Adrenal gland (tissue), 12 donors: ENCODE data around the gene MRGPRD. TPM values are rescaled to one million over a fixed set of nuclear protein-coding genes. Genes with fewer than 3 reads are reported as not detected.

Source experiments
- DNase-seq, 7 donors: peaks; one replicate each; pipeline ENCODE4 v3.0.0-alpha.2; 2019 to 2020
- H3K27ac ChIP-seq, 5 donors: fragments of 200-600 bp; sonication (generic) in 4 of 5; 1 replicate in 3 of 5; 2 replicates in 2 of 5; pipeline versions ENCODE4 v1.5.1 to v1.8.0; 2016 to 2020; ENCODE audit warnings: mild to moderate bottlenecking in 1 of 5
- H3K27me3 ChIP-seq: fragments of 200-600 bp; 2 replicates; pipeline ENCODE4 v1.8.0; 2021
- H3K36me3 ChIP-seq, 2 donors: fragments of 200-600 bp; replicated peaks in 1 of 2; 1 replicate in 1 of 2; 2 replicates in 1 of 2; pipeline versions ENCODE4 v1.5.1 to v1.8.0; 2018 to 2022
- H3K4me1 ChIP-seq, 2 donors: fragments of 200-600 bp; replicated peaks in 1 of 2; 1 replicate in 1 of 2; 2 replicates in 1 of 2; pipeline versions ENCODE4 v1.5.1 to v1.8.0; 2018 to 2021
- H3K4me3 ChIP-seq, 4 donors: fragments of 200-600 bp; sonication (generic) in 3 of 4; one replicate each; pipeline ENCODE4 v1.5.1; 2016 to 2018
- H3K9me3 ChIP-seq, 3 donors: fragments of 200-600 bp; sonication (generic) in 1 of 3; replicated peaks in 1 of 3; 1 replicate in 2 of 3; 2 replicates in 1 of 3; pipeline versions ENCODE4 v1.5.1 to v1.8.0; 2016 to 2021
- POLR2A ChIP-seq, 2 donors: fragments of 450-650 bp; IDR thresholded peaks; one replicate each; pipeline ENCODE4 v1.6.1; 2017; ENCODE audit warnings: antibody characterized with exemption in 2 of 2, mild to moderate bottlenecking in 2 of 2, moderate library complexity in 1 of 2
- WGBS, 4 donors: extraction: QIAGEN DNeasy Blood & Tissue Kit in 2 of 4; methylation state at CpG; one replicate each; pipeline versions ENCODE4 v1.1.5 to v1.1.7; 2013 to 2017; 5-methylcytosine and 5-hydroxymethylcytosine counted together
- intact Hi-C, 2 donors: fragments of 100-400 bp; cut with DNase I; formaldehyde crosslinking; loops; one replicate each; pipeline versions ENCODE4 v1.14.1 to v1.15.0; 2022 to 2023
- polyA plus RNA-seq, 3 donors: library from polyadenylated mRNA; stranded (reverse); fragments of 200-250 nt in 2 of 3; fragments of 350-450 nt in 1 of 3; fragmentation: Illumina TruSeq in 1 of 3; extraction: RNeasy Lipid Tissue Mini Kit (QIAGEN cat#74804) in 1 of 3; gene quantifications; one replicate each; pipeline ENCODE4 v1.2.3, GENCODE V29; 2013 to 2014
- total RNA-seq, 9 donors: library from RNA; depleted of rRNA in 4 of 9; stranded (reverse); fragments of >200 nt in 4 of 9; fragments of 120-200 nt in 1 of 9; fragmentation: NEBNext Ultra II Directional in 1 of 9; extraction: Animal tissue kit (Norgen Biotek cat#: 25700) in 1 of 9; gene quantifications; one replicate each; pipeline versions ENCODE4 v1.1.0 to v1.2.4, GENCODE V29; 2013 to 2023
- TF ChIP-seq, protein P1 (sequence below), 6 experiments: fragments of 450-650 bp in 4 of 6; fragments of 200-600 bp in 2 of 6; sonication (generic) in 1 of 6; IDR thresholded peaks; 1 replicate in 5 of 6; 2 replicates in 1 of 6; pipeline versions ENCODE4 v1.5.1 to v1.8.0; 2016 to 2021; ENCODE audit warnings: antibody characterized with exemption in 6 of 6, mild to moderate bottlenecking in 2 of 6, moderate library complexity in 1 of 6
- donor health status: healthy with polysubstance abuse.
- donor health status: Bipolar disorder and iron deficiency.
- donor health status: DM: yes; HTN: yes; CAD: no.
- donor health status: DM: no; HTN: no; CAD: no.
- donor health status: DM: no; HTN: no; CAD: no.
- donor health status: DM: yes; HTN: yes; CAD: no.

MRGPRD gene
- total and polyA plus RNA-seq, 12 donors: not detected

DNA sequence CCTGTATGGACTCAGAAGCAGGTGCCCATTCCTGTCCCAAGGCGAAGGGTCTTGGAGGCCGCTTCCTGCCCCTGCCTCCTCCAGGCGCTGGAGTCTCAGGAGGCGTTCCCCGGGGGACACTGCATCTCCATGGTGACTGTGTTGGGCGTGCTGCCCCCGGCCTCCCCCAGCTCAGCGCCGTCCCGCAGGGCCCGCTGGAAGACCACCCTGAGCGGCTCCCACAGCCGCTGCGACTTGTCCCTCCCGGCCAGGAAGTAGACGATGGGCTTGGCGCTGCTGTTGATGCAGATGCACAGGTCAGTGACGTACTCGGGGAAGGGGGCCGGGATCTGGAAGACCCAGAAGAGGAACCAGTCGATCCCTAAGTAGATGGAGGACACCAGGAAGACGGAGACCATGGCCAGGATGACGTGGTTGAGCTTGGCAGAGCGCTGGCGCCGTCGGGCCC lies 24.4 kb upstream of the MRGPRD start:
- peaks cover 0 to 4% of the 10 kb centered on the region in 2 donors for H3K36me3 ChIP-seq
- no peak for DNase-seq
- TF ChIP-seq POLR2A (IDR thresholded peaks at IDR 0.05): no peak
- TF ChIP-seq, protein P1, sequence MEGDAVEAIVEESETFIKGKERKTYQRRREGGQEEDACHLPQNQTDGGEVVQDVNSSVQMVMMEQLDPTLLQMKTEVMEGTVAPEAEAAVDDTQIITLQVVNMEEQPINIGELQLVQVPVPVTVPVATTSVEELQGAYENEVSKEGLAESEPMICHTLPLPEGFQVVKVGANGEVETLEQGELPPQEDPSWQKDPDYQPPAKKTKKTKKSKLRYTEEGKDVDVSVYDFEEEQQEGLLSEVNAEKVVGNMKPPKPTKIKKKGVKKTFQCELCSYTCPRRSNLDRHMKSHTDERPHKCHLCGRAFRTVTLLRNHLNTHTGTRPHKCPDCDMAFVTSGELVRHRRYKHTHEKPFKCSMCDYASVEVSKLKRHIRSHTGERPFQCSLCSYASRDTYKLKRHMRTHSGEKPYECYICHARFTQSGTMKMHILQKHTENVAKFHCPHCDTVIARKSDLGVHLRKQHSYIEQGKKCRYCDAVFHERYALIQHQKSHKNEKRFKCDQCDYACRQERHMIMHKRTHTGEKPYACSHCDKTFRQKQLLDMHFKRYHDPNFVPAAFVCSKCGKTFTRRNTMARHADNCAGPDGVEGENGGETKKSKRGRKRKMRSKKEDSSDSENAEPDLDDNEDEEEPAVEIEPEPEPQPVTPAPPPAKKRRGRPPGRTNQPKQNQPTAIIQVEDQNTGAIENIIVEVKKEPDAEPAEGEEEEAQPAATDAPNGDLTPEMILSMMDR (IDR thresholded peaks at IDR 0.05): no peak
- peaks cover 0 to 9% of the 10 kb centered on the region in 2 donors for H3K4me1 ChIP-seq
- H3K27me3 ChIP-seq: peaks cover under 1% of the 10 kb centered on the region
- H3K27ac ChIP-seq: peak overlapping the region in 1 of 5 donors; percentile 13
- H3K4me3 ChIP-seq: no peak overlapping the region
- intact Hi-C loops: no loop called here
- H3K9me3 ChIP-seq: no peaks in the 10 kb centered on the region
- 85 to 93% (median 91%) methylated on average over 13 to 27 of the region's 27 CpGs for WGBS, 4 donors

DNA sequence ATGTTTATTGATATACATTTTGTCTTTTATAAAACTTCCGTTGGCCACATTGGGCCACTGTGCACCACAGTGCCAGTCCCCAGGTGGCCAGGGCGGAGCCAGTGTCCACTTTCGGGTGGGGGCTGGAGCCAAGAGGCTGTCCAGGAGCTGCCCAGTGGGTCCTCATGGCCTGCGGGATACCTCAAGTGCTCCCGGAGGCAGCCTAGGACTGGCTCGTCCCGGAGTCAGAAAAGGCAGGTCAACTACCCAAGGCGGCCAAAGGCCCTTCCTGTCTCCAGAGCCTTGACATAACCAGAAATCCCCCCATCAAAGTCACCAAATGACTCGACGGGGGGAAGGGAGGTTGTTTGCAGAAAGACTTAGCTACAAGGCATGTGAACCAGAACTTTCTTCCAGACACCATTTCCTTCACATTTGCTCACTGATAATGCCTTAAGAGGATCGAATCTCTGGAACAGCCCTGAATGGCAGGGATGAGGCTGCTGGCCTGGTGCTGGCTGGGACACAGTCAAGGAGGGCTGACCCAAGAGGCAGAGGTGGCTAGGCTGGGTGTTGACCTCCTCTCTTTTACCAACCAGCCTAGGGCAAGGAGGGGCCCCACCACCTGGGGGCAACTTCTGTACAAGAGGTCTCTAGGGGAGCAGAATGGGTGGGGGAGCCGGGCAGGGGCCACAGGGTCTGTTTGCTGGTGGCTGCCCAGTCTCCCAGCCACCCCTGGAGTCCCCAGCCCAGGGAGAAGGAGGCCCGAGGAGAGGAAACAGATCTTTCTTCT lies 23.8 kb upstream of the MRGPRD start:
- TF ChIP-seq POLR2A (IDR thresholded peaks at IDR 0.05): no peak
- TF ChIP-seq, protein P1 (IDR thresholded peaks at IDR 0.05): no peak
- no peaks in the 10 kb centered on the region for H3K27me3 ChIP-seq
- intact Hi-C loops: no loop called here
- peaks cover 0 to 4% of the 10 kb centered on the region in 2 donors for H3K36me3 ChIP-seq
- H3K27ac ChIP-seq: peak overlapping the region in 1 of 5 donors; percentile 13
- H3K4me3 ChIP-seq: no peak overlapping the region
- H3K4me1 ChIP-seq: peaks cover 0 to 9% of the 10 kb centered on the region in 2 donors
- no peaks in the 10 kb centered on the region for H3K9me3 ChIP-seq
- 78 to 89% (median 81%) methylated on average over 10 to 13 of the region's 13 CpGs for WGBS, 4 donors
- DNase-seq: no peak

DNA sequence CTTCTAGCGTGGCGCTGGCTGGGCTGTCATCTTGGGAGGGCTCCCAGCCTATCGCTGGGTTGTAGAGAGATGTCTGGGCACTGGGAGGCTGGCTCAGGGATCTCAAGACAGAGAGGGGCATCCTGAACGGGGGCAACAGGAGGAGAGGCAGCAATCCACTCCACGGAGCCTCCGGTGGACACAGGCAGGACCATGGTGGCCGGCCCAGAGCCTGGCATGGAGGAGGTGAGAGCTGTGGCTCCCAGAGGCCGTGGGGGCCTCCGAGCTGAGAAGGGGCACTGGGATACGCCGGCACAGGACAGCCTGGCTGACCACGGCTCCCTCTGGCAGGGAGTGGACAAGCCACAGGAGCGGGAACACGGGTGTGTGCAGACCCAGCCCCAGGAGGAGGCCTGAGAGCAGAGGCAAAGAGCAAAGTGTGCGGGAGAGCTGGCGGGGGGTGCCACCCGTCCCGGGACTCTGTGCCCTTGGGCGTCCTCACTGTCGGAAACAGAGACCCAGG lies 23.1 kb upstream of the MRGPRD start:
- H3K27me3 ChIP-seq: no peaks in the 10 kb centered on the region
- no peaks in the 10 kb centered on the region for H3K9me3 ChIP-seq
- 86 to 89% (median 89%) methylated on average over 8 to 20 of the region's 20 CpGs for WGBS, 4 donors
- DNase-seq: no peak
- no peak for TF ChIP-seq POLR2A (IDR thresholded peaks at IDR 0.05)
- intact Hi-C loops: no loop called here
- H3K4me3 ChIP-seq: no peak overlapping the region
- no peak overlapping the region for H3K27ac ChIP-seq
- peaks cover 0 to 9% of the 10 kb centered on the region in 2 donors for H3K4me1 ChIP-seq
- peaks cover 0 to 4% of the 10 kb centered on the region in 2 donors for H3K36me3 ChIP-seq

DNA sequence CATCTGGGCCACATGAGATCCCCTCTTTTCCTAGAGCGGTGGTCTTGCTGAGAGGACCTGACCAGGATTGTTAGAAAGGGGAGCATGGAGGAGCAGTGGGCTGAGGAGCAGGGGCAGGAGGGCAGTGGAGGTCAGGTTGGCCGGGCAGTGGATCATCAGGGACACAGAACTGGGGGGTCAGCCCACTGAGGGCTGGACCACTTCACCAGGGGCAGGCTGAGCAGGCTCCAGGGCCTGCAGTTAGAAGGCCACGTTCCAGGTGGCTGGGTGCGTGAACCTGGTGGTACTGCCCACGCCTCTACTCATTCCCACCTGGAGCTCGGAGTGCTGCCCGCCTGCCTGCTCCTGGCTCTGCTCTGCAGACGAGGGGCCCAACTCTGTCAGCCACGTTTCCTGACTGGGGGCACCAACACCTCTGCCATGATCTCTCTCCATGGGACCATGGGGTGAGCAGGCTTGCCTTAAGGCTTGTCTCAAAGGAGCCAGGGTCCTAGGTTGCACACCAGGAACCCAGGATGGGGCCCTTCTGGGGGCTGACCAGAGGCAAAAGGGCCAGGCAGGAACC lies 22.6 kb upstream of the MRGPRD start:
- peaks cover 0 to 12% of the 10 kb centered on the region in 2 donors for H3K4me1 ChIP-seq
- intact Hi-C loops: no loop called here
- DNase-seq: no peak

More for the DNA sequence above, 22.6 kb upstream of the MRGPRD start:
- Histone ChIP-seq H3K27ac (no peak overlapping the region), H3K4me3 (no peak overlapping the region), H3K27me3 (no peaks in the 10 kb centered on the region), H3K36me3 (peaks cover 0 to 4% of the 10 kb centered on the region in 2 donors), H3K9me3 (no peaks in the 10 kb centered on the region)
- TF ChIP-seq, protein P1 (IDR thresholded peaks at IDR 0.05): no peak
- no peak for TF ChIP-seq POLR2A (IDR thresholded peaks at IDR 0.05)
- WGBS, 4 donors: 82 to 92% (median 88%) methylated on average over 2 to 9 of the region's 9 CpGs
